ENCODE results near the gene GALNT10. TPM values are rescaled to one million over a fixed set of nuclear protein-coding genes. Genes with fewer than 3 reads are reported as not detected.

The GALNT10 gene
- total RNA-seq, 1 donor from 2014 or later: 11.5 TPM

DNA sequence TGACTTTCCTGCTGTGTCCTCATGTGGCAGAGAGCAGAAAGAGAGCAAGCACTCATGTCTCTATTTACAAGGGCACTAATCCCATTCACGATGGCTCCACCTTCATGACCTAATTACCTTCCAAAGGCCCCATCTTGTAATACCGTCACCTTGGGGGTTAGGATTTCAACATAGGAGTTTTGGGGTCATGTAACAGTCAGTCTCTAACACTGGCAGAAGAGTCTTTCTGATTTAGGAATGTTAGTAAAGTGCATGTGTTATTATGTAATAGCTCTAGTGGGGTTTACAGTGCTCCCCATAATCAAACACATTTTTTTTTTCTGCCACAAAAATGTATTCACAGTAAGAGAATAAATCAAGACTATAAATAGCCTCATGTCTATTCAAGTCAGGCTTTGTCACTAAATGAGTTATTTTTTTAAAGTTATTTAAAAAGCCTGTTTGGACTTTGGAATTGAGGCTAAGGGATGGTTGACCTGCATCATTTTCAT is 19.1 kb downstream of the GALNT10 start:
- peaks cover 11% of the 10 kb centered on the region for H3K36me3 ChIP-seq
- peaks cover 17% of the 10 kb centered on the region for H3K4me1 ChIP-seq
- peaks cover 6% of the 10 kb centered on the region for H3K9me3 ChIP-seq (replicated peaks)
- H3K27me3 ChIP-seq (ENCODE audit: low read depth): no peaks in the 10 kb centered on the region
- DNase-seq: no peak
- intact Hi-C loops (cut with micrococcal nuclease): no loop called here
- TF ChIP-seq CTCF (IDR thresholded peaks at IDR 0.05; ENCODE audit: borderline replicate concordance): no peak
- no peak overlapping the region for H3K27ac ChIP-seq (replicated peaks)
- no peak overlapping the region for H3K4me3 ChIP-seq

DNA sequence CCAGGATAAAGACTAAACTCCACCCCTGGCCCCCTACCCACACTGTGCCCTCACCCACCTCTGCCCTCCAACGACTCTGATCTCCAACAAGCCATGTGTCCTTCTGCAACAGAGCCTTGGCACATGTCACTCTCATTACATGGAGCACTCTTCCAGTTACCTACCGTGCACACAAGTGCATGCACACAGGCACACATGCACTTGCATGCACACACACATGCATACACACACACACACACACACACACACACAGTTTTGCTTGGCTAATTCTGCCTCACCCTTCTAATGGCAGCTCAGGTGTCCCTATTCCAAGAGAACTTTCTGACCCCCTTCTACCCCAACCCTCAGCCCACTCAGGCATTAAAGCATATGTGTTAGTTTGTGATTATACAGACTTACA is 19.6 kb downstream of the GALNT10 start:
- no peak overlapping the region for H3K4me3 ChIP-seq
- intact Hi-C loops (cut with micrococcal nuclease): no loop called here
- H3K36me3 ChIP-seq: peaks cover 11% of the 10 kb centered on the region
- TF ChIP-seq CTCF (IDR thresholded peaks at IDR 0.05; ENCODE audit: borderline replicate concordance): no peak
- H3K4me1 ChIP-seq: peaks cover 14% of the 10 kb centered on the region
- no peaks in the 10 kb centered on the region for H3K27me3 ChIP-seq (ENCODE audit: low read depth)
- no peak overlapping the region for H3K27ac ChIP-seq (replicated peaks)
- peaks cover 6% of the 10 kb centered on the region for H3K9me3 ChIP-seq (replicated peaks)
- DNase-seq: no peak

DNA sequence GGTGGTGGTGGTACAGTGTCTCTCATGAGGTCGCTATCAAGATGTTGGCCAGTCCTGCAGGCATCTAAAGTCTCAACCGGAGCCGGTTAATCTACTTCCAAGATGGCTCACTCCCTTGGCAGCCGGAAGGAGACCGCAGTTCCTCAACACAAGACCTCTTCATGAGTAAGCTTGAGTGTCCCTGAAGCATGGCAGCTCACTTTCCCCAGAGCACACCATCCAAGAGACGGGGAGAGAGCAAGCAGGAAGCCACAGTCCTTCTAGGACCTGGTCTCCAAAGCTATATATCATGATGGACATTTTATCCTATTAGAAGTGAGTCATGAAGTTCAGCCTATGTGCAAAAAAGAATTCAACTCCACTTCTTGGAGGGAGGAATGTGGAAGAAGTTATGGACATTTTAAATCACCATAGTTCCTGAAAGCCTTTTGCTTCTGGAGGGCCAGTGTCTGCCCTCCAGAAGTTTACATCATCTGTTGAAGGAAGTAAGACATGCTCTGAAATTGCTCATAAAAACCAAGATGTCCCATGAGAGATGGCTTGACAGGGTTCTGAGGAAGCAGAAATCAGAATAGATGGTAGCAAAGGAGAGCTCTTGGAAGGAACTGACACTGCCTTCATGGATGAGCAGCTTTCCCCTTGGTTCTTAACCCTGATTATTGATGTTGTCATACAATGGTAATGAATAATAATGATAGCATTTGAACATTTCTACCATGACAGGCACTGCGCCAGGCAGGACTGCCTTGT is 21.3 kb downstream of the GALNT10 start:
- Histone ChIP-seq H3K27me3 (ENCODE audit: low read depth) (no peaks in the 10 kb centered on the region), H3K4me3 (no peak overlapping the region), H3K27ac (replicated peaks) (no peak overlapping the region), H3K9me3 (replicated peaks) (peaks cover 6% of the 10 kb centered on the region), H3K4me1 (peaks cover 23% of the 10 kb centered on the region), H3K36me3 (peaks cover 11% of the 10 kb centered on the region)
- TF ChIP-seq CTCF (IDR thresholded peaks at IDR 0.05; ENCODE audit: borderline replicate concordance): no peak
- DNase-seq: no peak
- intact Hi-C loops (cut with micrococcal nuclease): no loop called here

DNA sequence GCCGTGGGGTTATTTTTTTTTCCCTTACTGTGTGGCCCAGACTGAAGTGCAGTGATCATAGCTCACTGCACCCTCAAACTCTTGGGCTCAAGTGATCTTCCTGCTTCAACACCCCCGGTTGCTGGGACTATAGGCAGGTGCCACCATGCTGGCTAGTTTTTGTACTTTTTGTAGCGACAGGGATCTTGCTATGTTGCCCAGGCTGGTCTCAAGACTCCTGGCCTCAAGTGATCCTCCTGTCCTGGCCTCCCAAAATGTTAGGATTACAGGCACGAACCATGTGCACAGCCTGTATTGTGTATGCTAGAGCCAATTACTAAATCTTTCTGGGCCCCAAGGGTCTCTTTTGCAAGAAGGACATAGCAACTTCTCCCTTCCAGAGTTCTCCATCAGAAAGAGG is 23.1 kb downstream of the GALNT10 start:
- intact Hi-C loops (cut with micrococcal nuclease): no loop called here
- H3K27ac ChIP-seq (replicated peaks): no peak overlapping the region
- H3K36me3 ChIP-seq: peaks cover 11% of the 10 kb centered on the region
- no peaks in the 10 kb centered on the region for H3K27me3 ChIP-seq (ENCODE audit: low read depth)
- no peak for TF ChIP-seq CTCF (IDR thresholded peaks at IDR 0.05; ENCODE audit: borderline replicate concordance)
- DNase-seq: no peak
- no peak overlapping the region for H3K4me3 ChIP-seq
- H3K4me1 ChIP-seq: peaks cover 16% of the 10 kb centered on the region
- H3K9me3 ChIP-seq (replicated peaks): peaks cover 6% of the 10 kb centered on the region

GRCh38 chr5:154214371-154215106 is 24.0 kb downstream of the GALNT10 start:
- peaks cover 16% of the 10 kb centered on the region for H3K4me1 ChIP-seq
- H3K36me3 ChIP-seq: peaks cover 4% of the 10 kb centered on the region
- TF ChIP-seq CTCF (IDR thresholded peaks at IDR 0.05; ENCODE audit: borderline replicate concordance): no peak
- H3K4me3 ChIP-seq: no peak overlapping the region
- no peaks in the 10 kb centered on the region for H3K27me3 ChIP-seq (ENCODE audit: low read depth)
- no peak for DNase-seq
- intact Hi-C loops (cut with micrococcal nuclease): no loop called here
- no peak overlapping the region for H3K27ac ChIP-seq (replicated peaks)
- H3K9me3 ChIP-seq (replicated peaks): no peaks in the 10 kb centered on the region

Measured in left ventricle myocardium inferior (tissue), 1 donor.